LNCaP clone FGC (cell line): ENCODE data around the gene NR5A1.

Experiments
- DNase-seq: peaks from one replicate; pipeline ENCODE4 v3.0.0-alpha.2; 2011; ENCODE audit warnings: low read depth
- H3K4me3 ChIP-seq: 2 replicates; pipeline ENCODE4 v1.5.1; 2011; ENCODE audit warnings: mild to moderate bottlenecking, low read depth, low read length, control low read depth
- CTCF ChIP-seq: IDR thresholded peaks from 2 replicates; pipeline ENCODE4 v1.5.1; 2012; ENCODE audit warnings: mild to moderate bottlenecking; ENCODE audit not compliant: control insufficient read depth, insufficient read depth; ENCODE audit errors: extremely low read depth

Gene NR5A1

GRCh38 chr9:124453586-124454191 lies 53.5 kb downstream of the NR5A1 start:
- no peak overlapping the region for H3K4me3 ChIP-seq
- no peak for TF ChIP-seq CTCF
- DNase-seq = no peak

GRCh38 chr9:124452841-124453585 lies 54.2 kb downstream of the NR5A1 start:
- no peak for TF ChIP-seq CTCF
- no peak overlapping the region for H3K4me3 ChIP-seq
- DNase-seq = no peak

GRCh38 chr9:124452326-124452725 lies 54.9 kb downstream of the NR5A1 start:
- no peak for DNase-seq
- no peak for TF ChIP-seq CTCF
- H3K4me3 ChIP-seq = no peak overlapping the region

GRCh38 chr9:124450931-124451661 lies 56.1 kb downstream of the NR5A1 start:
- no peak overlapping the region for H3K4me3 ChIP-seq
- DNase-seq = no peak
- no peak for TF ChIP-seq CTCF

GRCh38 chr9:124450241-124450924 lies 56.8 kb downstream of the NR5A1 start, which contains the start of gene ADGRD2:
ADGRD2 (plus strand) TSS chr9:124450451; CDS start chr9:124451667, 1,216 bp downstream.
- TF ChIP-seq CTCF = no peak
- no peak for DNase-seq
- no peak within 1 kb of the TSS for H3K4me3 ChIP-seq

- no peak overlapping the region for H3K4me3 ChIP-seq
- no peak for TF ChIP-seq CTCF
- no peak for DNase-seq
Observed at GRCh38 chr9:124449381-124450151, 57.6 kb downstream of the NR5A1 start.
